ENCODE data around the gene ABCB8. TPM values are rescaled to one million over a fixed set of nuclear protein-coding genes. Genes with fewer than 3 reads are reported as not detected.

Gene ABCB8
- total RNA-seq, 2 experiments from 2014 or later: 55.8 to 56.4 TPM

DNA sequence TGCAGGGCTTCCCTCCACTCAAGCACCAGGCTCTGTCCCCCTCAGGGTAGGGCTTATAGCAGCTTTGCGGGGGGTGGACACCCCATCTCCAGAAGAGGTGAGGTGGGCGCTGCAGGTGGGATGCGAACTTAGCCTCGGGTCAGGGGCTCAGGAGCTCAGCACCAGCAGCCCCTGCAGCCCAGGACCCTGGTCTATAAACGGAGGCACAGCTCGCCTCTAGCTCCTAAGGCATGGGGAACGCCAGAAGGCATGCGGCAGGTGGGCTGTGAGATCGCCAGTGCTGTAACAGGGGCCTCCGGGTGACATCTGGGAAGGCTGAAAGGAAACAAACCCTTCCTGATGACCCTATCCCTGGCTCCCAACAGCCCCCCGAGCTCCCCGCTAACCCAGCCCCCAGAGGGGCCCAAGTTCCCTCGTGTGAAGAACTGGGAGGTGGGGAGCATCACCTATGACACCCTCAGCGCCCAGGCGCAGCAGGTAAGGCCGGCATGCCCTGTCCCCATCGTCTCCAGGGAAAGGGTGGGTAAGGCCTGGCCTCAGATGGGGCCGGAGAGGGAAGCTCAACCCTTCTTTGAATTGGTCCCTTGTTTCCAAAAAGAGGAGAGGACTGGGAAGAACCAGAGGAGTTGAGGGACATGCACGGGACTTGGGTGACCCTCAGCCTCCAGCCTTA, 33.3 kb upstream of the ABCB8 start:
- ChIA-PET CTCF (interaction anchor here (0.9 to 1.5 kb wide), 6 partner anchors 9 to 223 kb away, joined by 3 to 8 read pairs (median 5); no protein-coding TSS in a partner anchor), POLR2A (no interaction called here)

DNA sequence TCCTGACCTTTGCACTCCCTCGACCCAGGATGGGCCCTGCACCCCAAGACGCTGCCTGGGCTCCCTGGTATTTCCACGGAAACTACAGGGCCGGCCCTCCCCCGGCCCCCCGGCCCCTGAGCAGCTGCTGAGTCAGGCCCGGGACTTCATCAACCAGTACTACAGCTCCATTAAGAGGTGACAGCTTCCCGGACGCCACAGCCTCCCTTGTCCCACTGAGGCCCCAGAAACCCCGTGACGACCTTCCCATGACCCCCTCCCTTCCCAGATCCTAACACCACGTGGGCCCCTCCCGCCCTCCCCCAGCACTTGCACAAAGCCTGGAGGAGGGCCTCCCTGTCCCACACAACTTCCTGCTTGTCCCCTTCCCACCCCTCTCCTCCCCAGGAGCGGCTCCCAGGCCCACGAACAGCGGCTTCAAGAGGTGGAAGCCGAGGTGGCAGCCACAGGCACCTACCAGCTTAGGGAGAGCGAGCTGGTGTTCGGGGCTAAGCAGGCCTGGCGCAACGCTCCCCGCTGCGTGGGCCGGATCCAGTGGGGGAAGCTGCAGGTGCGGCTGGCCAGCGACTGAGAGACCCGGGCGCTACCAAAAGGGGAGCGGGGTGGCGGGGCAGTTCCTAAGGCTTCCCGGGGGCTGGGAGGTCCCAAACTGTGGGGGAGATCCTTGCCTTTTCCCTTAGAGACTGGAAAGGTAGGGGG, 31.7 kb upstream of the ABCB8 start:
- POLR2A ChIA-PET: no interaction called here

DNA sequence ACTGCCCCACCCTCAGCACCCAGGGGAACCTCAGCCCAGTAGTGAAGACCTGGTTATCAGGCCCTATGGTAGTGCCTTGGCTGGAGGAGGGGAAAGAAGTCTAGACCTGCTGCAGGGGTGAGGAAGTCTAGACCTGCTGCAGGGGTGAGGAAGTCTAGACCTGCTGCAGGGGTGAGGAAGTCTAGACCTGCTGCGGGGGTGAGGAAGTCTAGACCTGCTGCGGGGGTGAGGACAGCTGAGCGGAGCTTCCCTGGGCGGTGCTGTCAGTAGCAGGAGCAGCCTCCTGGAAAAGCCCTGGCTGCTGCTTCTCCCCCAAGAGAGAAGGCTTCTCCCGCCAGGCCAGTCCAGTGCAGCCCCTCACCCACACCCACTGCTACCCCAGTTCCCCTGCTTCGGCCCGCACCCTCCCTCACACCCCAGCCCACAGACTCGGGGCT, 31.2 kb upstream of the ABCB8 start:
- POLR2A ChIA-PET: no interaction called here
- CTCF ChIA-PET: interaction anchor here (1.1 to 2.0 kb wide), 3 partner anchors 12 to 21 kb away, joined by 3 to 8 read pairs (median 4); no protein-coding TSS in a partner anchor

More for the DNA sequence above, 31.7 kb upstream of the ABCB8 start:
- CTCF ChIA-PET: interaction anchor here (1.1 kb wide), 2 partner anchors 13 to 22 kb away, joined by 3 to 4 read pairs; no protein-coding TSS in a partner anchor

DNA sequence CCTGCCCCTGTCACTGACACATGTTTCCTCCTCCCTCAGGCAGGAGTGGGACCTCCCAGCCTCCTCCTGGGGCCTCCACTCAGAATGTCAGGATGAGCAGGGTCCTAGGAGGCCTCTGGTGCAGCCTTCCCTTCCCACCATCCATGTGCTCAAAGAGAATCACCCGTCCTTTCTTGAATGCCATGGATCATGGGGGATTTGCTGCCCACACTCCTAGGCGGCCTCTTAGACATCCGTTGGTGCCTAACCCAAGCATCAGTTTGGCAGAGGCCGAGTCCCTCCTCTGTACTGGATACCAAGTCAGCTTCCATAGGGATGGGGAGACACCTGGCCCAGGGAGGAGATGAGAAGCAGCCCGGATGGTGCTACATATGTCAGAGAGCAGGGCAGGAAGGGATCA, 30.4 kb upstream of the ABCB8 start:
- ChIA-PET CTCF (interaction anchor here (1.1 to 2.0 kb wide), 2 partner anchors 11 to 20 kb away, joined by 3 to 8 read pairs; no protein-coding TSS in a partner anchor), POLR2A (no interaction called here)

DNA sequence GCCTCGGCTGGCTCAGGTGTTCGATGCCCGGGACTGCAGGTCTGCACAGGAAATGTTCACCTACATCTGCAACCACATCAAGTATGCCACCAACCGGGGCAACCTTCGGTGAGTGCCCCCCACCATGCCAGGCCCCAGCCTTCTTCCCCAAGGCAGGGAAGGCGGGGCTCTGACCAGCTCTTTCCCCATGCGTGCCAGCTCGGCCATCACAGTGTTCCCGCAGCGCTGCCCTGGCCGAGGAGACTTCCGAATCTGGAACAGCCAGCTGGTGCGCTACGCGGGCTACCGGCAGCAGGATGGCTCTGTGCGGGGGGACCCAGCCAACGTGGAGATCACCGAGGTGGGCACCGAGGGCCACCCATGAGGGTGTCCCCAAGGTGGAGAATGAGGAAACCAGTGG, 29.9 kb upstream of the ABCB8 start:
- ChIA-PET POLR2A (no interaction called here), CTCF (interaction anchor here (2.0 kb wide), 1 partner anchor 10 kb away, joined by 8 read pairs; no protein-coding TSS in a partner anchor)

DNA sequence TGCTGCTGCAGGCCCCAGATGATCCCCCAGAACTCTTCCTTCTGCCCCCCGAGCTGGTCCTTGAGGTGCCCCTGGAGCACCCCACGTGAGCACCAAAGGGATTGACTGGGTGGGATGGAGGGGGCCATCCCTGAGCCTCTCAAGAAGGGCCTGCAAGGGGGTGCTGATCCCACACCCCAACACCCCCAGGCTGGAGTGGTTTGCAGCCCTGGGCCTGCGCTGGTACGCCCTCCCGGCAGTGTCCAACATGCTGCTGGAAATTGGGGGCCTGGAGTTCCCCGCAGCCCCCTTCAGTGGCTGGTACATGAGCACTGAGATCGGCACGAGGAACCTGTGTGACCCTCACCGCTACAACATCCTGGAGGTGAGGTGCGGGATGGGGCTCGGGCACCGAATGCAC, 29.2 kb upstream of the ABCB8 start:
- CTCF ChIA-PET: interaction anchor here (2.0 kb wide), 1 partner anchor 10 kb away, joined by 8 read pairs; no protein-coding TSS in a partner anchor
- POLR2A ChIA-PET: no interaction called here

DNA sequence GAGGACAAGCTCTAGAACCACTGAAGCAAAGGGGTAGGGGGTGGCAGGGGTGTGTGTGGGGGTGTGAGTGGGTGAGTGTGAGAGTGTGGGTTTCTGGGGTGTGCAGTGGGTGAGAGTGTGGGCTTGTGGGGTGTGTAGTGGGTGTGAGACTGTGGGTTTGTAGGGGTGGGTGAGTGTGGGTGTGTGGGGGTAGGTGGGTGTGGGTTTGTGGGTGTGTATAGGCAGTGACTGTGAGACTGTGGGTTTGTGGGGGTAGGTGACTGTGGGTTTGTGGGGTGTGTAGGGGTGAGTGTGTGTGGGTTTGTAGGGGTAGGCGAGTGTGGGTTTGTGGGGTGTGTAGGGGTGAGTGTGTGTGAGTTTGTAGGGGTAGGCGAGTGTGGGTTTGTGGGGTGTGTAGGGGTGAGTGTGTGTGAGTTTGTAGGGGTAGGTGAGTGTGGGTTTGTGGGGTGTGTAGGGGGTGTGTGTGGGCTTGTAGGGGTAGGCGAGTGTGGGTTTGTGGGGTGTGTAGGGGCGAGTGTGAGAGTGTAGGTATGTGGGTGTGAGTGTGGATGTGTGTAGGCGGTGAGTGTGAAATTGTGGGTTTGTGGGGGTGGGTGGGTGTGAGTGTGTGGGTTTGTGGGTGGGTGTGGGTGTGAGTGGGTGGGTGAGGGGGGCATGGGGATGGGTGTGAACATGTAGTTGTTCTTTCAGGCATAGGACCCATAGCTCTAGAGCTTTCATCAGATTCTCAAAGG, 28.6 kb upstream of the ABCB8 start:
- ChIA-PET CTCF (interaction anchor here (1.1 kb wide), 1 partner anchor 11 kb away, joined by 4 read pairs; no protein-coding TSS in a partner anchor), POLR2A (interaction anchor here (0.7 kb wide), 1 partner anchor 89 kb away, joined by 3 read pairs; no protein-coding TSS in a partner anchor)

DNA sequence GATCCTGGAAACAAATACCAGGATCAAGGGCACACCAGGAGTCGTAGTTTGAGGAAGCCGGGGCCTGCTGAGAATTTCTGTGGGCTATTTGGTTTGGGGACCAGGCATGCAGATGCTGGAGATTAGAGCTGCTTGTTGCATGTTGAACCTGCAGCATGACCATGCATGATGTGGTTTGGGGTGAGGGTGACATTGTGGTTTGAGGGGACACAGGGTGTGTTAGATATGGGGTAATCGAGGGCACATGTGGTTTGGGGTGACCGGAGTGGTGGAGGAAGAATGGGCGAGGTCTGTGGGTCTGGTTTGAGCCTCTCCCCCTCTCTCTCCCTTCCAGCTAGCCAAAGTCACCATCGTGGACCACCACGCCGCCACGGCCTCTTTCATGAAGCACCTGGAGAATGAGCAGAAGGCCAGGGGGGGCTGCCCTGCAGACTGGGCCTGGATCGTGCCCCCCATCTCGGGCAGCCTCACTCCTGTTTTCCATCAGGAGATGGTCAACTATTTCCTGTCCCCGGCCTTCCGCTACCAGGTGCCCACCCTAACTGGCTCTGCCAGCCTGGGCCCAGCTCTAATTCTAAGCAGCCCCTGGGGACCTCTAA, 27.3 kb upstream of the ABCB8 start:
- POLR2A ChIA-PET: no interaction called here

DNA sequence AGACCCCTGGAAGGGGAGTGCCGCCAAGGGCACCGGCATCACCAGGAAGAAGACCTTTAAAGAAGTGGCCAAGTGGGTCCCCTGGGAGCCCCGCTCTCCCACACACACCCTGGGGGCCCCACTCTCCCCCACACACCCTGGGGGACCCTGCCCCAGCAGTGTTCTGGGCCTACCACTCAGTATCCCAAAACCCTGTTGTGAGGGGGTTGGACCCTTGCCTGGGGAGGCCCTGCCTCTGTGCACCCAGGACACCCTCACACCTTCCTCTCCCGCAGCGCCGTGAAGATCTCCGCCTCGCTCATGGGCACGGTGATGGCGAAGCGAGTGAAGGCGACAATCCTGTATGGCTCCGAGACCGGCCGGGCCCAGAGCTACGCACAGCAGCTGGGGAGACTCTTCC, 26.7 kb upstream of the ABCB8 start:
- CTCF ChIA-PET: no interaction called here
- POLR2A ChIA-PET: no interaction called here

More for the DNA sequence above, 27.3 kb upstream of the ABCB8 start:
- CTCF ChIA-PET: interaction anchor here (1.1 kb wide), 1 partner anchor 12 kb away, joined by 4 read pairs; no protein-coding TSS in a partner anchor

DNA sequence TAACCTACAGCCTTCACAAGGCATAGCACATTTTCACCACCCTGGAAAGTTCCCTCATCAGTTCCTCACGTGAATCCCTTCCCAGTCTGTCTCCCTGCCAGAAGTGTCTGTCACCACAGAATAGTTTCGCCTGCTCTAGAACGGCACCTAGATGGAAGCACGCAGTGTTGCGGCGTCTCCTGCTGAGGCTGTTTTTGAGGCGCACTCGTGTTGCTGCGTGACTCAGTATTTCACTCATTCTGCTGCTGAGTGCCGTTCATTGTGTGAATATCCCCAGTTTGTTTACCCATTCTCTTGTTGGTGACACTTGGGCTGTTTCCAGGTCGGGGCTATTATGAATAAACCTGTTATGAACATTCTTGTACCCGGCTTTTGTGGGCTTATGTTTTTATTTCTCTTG, 24.7 kb upstream of the ABCB8 start:
- POLR2A ChIA-PET: no interaction called here
- CTCF ChIA-PET: no interaction called here

DNA sequence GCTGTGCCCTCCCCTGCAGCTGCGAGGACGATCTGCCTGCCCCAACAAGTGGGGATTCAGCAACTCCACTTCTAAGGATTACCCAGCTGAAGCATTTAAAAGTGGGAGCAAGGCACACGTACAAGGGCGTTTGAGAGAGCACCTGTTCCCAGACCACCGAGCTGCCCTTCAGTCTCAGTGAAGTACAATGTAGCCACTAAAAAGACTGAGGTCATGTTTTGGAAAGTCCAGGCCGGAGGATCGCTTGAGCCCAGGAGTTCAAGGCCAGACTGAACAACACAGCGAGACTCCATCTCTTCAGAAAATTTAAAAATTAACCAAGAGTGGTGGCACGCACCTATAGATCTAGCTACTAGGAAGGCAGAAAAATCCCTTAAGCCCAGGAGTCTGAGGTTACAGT, 22.7 kb upstream of the ABCB8 start:
- POLR2A ChIA-PET: no interaction called here

DNA sequence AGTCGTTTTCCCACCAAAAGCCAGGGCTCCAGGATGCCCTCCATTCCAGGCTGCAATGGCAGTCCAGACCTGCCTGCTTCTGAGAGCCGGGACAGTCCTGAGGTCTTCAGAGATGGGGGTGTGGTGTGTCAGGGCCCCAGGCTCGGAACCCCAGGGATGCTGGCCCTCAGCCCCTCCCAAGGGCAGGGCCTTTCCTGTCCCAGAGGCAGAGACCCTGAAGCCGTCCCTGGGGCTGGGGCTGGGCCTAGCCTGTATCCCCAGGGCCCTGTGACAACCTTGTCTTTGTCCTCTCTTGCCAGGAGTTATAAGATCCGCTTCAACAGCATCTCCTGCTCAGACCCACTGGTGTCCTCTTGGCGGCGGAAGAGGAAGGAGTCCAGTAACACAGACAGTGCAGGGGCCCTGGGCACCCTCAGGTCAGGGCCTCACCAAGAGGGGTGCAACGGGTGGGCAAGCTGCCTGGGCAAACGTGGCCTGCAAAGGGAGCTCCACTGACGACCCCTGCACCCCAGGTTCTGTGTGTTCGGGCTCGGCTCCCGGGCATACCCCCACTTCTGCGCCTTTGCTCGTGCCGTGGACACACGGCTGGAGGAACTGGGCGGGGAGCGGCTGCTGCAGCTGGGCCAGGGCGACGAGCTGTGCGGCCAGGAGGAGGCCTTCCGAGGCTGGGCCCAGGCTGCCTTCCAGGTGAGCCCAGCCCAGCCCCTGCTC, 21.5 kb upstream of the ABCB8 start:
- ChIA-PET POLR2A (no interaction called here), CTCF (interaction anchor here (1.3 to 4.4 kb wide), 2 partner anchors 12 to 44 kb away, joined by 4 to 38 read pairs; no protein-coding TSS in a partner anchor)

More for the DNA sequence above, 22.7 kb upstream of the ABCB8 start:
- CTCF ChIA-PET: interaction anchor here (0.8 to 1.5 kb wide), 3 partner anchors 16 to 36 kb away, joined by 3 read pairs; no protein-coding TSS in a partner anchor

DNA sequence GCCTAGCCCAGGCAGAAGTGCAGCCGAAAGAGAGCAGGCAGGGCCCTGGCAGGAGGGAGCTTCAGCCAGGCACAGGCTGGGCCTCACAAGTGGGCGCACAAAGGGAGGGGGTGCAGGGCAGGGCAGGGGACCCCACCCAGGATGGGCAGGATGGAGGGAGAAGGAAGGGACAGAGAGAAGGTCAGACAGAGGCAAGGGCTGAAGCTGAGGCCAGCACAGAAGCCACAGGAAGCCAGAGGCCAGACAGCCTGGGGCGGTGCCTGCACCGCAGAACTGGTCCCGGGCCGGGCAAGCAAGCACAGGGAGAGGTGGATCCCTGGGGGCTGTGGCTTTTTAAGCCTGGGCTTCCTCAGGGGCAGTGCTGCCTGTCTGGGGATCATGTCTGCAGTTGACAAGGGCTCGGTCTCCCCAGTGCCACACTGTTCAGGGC, 20.8 kb upstream of the ABCB8 start:
- ChIA-PET POLR2A (interaction anchor here (1.0 kb wide), 1 partner anchor 11 kb away, joined by 4 read pairs; no protein-coding TSS in a partner anchor), CTCF (interaction anchor here (1.1 to 4.4 kb wide), 7 partner anchors 9 to 252 kb away, joined by 3 to 38 read pairs (median 5); no protein-coding TSS in a partner anchor)

DNA sequence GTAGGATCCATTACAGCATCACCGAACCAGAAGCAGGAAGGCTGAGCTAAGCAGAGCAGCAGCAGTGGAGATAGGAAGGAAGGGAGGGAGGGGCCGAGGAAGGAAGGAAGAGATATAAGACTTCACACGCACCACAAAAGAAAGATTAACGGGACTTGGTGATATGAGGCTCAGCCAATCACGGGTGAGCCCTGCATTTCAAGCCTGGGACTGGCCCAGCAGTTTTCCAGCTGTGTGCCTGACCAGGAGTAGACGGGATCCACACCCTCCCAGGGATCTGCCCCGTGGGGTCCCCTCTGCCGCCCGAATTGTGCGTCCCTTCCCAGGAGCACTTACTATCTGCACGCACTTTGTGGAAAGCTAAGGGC, 20.1 kb upstream of the ABCB8 start:
- ChIA-PET CTCF (interaction anchor here (0.6 to 4.4 kb wide), 11 partner anchors 10 to 1630 kb away, joined by 3 to 38 read pairs (median 5); no protein-coding TSS in a partner anchor), POLR2A (interaction anchor here (0.7 to 1.5 kb wide), 4 partner anchors 10 to 219 kb away, joined by 4 to 6 read pairs (median 4); partner anchors contain the start of genes ABCB8 and ABCF2)

DNA sequence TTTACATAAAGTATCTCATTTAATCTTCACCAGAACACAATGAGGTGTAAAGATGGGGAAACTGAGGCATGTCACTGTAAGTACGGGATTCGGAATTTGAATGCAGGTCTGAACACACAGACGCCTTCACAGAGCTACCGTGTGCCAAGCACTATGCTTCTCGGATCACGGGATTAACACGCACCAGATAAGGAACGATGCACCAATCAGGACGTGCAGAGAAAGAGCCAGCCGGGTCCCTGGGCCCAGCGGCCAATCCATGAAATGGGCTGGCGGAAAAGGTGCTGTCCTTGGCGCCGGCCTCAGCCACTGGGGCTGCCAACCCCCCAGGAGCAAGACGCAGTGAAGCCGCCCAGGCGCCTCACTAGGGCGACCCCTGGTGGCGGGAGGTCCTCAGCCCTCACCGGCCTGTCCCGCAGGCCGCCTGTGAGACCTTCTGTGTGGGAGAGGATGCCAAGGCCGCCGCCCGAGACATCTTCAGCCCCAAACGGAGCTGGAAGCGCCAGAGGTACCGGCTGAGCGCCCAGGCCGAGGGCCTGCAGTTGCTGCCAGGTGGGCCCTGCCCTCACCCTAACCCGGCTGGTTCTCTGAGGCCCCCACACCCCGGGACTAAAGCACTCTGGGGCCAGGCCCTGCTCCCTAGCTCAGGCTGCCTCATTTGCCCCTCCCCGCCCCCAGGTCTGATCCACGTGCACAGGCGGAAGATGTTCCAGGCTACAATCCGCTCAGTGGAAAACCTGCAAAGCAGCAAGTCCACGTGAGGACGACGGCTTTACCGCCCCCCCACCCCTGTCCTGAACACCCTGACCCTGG, 19.5 kb upstream of the ABCB8 start:
- CTCF ChIA-PET: interaction anchor here (0.6 to 4.4 kb wide), 17 partner anchors 10 to 1630 kb away, joined by 3 to 38 read pairs (median 4); partner anchors contain the start of gene ABCB8
- POLR2A ChIA-PET: interaction anchor here (0.7 to 2.1 kb wide), 5 partner anchors 10 to 218 kb away, joined by 4 to 7 read pairs (median 5); partner anchors contain the start of genes ABCB8 and ABCF2

DNA sequence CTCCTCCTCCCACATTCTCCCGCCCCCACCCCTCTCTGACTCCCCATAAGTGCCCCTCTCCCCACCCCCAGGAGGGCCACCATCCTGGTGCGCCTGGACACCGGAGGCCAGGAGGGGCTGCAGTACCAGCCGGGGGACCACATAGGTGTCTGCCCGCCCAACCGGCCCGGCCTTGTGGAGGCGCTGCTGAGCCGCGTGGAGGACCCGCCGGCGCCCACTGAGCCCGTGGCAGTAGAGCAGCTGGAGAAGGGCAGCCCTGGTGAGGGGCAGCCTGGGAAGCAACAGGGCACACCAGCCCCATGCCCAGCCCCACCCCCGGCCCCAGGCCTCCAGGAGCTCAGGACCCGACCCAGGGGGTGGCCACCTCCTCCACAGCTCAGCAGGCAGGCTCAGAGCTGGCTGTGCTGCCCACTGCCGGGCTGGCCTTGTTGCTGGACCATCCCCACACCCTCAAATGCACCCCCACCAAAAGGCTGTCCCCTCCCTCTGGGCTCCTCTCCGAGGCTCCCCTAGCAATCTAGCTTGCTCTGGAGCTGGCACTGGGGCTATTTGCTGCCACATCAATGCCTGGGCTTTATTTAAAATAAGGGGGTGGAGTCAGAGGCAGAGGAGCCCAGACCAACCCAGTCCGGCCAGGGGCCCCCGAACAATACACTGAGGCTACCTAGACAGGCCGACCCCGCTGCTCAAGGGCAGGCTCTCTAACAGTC, 18.8 kb upstream of the ABCB8 start:
- POLR2A ChIA-PET: interaction anchor here (0.6 to 2.1 kb wide), 4 partner anchors 10 to 1314 kb away, joined by 5 to 7 read pairs (median 6); partner anchors contain the start of genes ABCB8 and ABCF2
- CTCF ChIA-PET: interaction anchor here (0.6 to 4.4 kb wide), 16 partner anchors 9 to 254 kb away, joined by 3 to 38 read pairs (median 4); partner anchors contain the start of genes ABCB8 and ATG9B

DNA sequence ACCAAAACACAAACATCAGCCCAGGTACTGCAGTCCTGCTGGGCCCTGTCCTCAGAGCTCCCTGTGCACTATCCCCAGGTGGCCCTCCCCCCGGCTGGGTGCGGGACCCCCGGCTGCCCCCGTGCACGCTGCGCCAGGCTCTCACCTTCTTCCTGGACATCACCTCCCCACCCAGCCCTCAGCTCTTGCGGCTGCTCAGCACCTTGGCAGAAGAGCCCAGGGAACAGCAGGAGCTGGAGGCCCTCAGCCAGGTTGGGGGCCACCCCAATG, 18.3 kb upstream of the ABCB8 start:
- POLR2A ChIA-PET: interaction anchor here (0.6 to 2.1 kb wide), 2 partner anchors 9 to 1314 kb away, joined by 6 to 7 read pairs; no protein-coding TSS in a partner anchor
- CTCF ChIA-PET: interaction anchor here (0.6 to 4.4 kb wide), 8 partner anchors 8 to 102 kb away, joined by 3 to 38 read pairs (median 4); partner anchors contain the start of gene ATG9B
